ENCODE results near the gene PITPNC1. TPM values are rescaled to one million over a fixed set of nuclear protein-coding genes. Genes with fewer than 3 reads are reported as not detected.

PITPNC1 gene
- total and polyA plus RNA-seq, 4 donors = 8.0 to 21.1 (median 15.2) TPM

DNA sequence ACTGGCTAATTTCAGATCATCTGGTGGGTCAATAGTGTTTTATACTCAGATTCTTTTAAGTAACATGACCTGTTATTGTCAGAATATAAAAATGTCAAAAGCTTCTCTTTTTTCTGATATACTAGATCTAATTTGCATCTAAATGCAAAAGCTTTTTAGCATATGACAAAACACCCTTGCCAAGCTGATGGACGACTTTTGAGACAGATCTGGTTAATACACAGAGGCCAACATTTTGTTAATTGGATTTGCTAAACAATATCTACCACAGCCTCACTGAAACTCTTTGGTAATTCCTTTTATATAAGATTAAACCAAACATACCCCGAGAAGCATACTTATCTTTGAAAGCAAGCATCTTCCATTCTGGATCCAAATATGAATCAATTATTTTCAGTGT is 330.4 kb downstream of the PITPNC1 start:
- Histone ChIP-seq H3K9ac (ENCODE audit: insufficient read depth in 1 of 2, low read length in 2 of 2) (no peak overlapping the region), H3K9me3 (ENCODE audit: control insufficient read depth in 4 of 4, insufficient read depth in 3 of 4, low read length in 3 of 4) (no peaks in the 10 kb centered on the region), H3K4me3 (no peak overlapping the region), H3K27me3 (ENCODE audit: control insufficient read depth in 3 of 3, insufficient read depth in 3 of 3, low read length in 2 of 3) (no peaks in the 10 kb centered on the region), H3K36me3 (ENCODE audit: control insufficient read depth in 4 of 4, insufficient read depth in 4 of 4, low read length in 4 of 4) (no peaks in the 10 kb centered on the region), H3K27ac (ENCODE audit: low read depth in 1 of 2, low read length in 1 of 2) (no peak overlapping the region), H3K4me1 (ENCODE audit: control insufficient read depth in 5 of 5, insufficient read depth in 5 of 5, low read length in 5 of 5) (no peaks in the 10 kb centered on the region)
- TF ChIP-seq, protein P1, sequence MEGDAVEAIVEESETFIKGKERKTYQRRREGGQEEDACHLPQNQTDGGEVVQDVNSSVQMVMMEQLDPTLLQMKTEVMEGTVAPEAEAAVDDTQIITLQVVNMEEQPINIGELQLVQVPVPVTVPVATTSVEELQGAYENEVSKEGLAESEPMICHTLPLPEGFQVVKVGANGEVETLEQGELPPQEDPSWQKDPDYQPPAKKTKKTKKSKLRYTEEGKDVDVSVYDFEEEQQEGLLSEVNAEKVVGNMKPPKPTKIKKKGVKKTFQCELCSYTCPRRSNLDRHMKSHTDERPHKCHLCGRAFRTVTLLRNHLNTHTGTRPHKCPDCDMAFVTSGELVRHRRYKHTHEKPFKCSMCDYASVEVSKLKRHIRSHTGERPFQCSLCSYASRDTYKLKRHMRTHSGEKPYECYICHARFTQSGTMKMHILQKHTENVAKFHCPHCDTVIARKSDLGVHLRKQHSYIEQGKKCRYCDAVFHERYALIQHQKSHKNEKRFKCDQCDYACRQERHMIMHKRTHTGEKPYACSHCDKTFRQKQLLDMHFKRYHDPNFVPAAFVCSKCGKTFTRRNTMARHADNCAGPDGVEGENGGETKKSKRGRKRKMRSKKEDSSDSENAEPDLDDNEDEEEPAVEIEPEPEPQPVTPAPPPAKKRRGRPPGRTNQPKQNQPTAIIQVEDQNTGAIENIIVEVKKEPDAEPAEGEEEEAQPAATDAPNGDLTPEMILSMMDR (IDR thresholded peaks at IDR 0.05; ENCODE audit: control extremely low read depth, extremely low read depth) = no peak
- no peak for ATAC-seq (ENCODE audit: insufficient read depth, low FRiP score)
- WGBS, 2 donors = 83 to 86% methylated on average over 2 of the region's 2 CpGs
- no peak for DNase-seq

DNA sequence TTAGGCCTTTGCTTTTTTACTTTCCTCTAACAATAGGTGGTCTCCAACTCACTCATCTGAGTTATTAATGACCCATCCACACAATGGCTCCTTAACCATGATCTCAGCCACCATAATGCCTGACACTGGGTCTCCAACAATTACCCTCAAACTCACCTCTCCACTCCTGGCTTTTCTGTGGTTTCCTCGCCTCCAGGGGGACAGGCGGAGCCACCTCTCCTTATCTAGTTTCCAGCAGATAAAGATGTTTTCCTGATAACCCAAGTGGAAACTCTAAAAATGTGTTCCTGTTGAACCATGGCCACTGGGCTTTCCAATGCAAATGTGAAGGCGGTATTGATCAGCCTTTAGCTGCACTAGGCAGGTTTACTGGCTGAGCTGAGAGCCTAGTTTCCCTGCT is 331.3 kb downstream of the PITPNC1 start:
- H3K9me3 ChIP-seq (ENCODE audit: control insufficient read depth in 4 of 4, insufficient read depth in 3 of 4, low read length in 3 of 4) = no peaks in the 10 kb centered on the region
- no peaks in the 10 kb centered on the region for H3K36me3 ChIP-seq (ENCODE audit: control insufficient read depth in 4 of 4, insufficient read depth in 4 of 4, low read length in 4 of 4)
- WGBS, 2 donors = 89 to 91% methylated on average over 3 of the region's 3 CpGs
- H3K9ac ChIP-seq (ENCODE audit: insufficient read depth in 1 of 2, low read length in 2 of 2) = no peak overlapping the region
- H3K27ac ChIP-seq (ENCODE audit: low read depth in 1 of 2, low read length in 1 of 2) = no peak overlapping the region
- TF ChIP-seq, protein P1 (IDR thresholded peaks at IDR 0.05; ENCODE audit: control extremely low read depth, extremely low read depth) = no peak
- no peaks in the 10 kb centered on the region for H3K27me3 ChIP-seq (ENCODE audit: control insufficient read depth in 3 of 3, insufficient read depth in 3 of 3, low read length in 2 of 3)
- no peak overlapping the region for H3K4me3 ChIP-seq
- DNase-seq (no peak), ATAC-seq (ENCODE audit: insufficient read depth, low FRiP score) (no peak)
- H3K4me1 ChIP-seq (ENCODE audit: control insufficient read depth in 5 of 5, insufficient read depth in 5 of 5, low read length in 5 of 5) = no peaks in the 10 kb centered on the region

DNA sequence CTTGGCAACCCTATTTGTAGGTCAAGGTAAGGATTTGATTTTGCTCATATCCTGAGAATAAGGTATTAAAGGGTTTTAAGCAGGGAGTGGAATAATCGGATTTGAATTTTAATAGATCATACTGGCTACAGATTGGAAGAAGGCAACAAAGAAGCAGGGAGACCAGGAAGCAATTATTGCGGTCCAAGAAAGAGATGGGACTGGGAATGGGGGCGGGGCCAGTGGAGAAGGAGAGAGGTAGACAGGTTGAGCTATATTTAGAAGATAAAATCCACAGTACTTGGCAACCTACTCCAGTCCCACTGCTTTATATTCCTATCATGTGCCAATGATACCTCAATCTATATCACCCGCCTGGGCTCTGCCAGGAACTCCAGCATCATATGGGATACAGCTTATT is 334.8 kb downstream of the PITPNC1 start:
- H3K36me3 ChIP-seq (ENCODE audit: control insufficient read depth in 4 of 4, insufficient read depth in 4 of 4, low read length in 4 of 4) = no peaks in the 10 kb centered on the region
- ATAC-seq (ENCODE audit: insufficient read depth, low FRiP score) (no peak), DNase-seq (no peak)
- no peak overlapping the region for H3K9ac ChIP-seq (ENCODE audit: insufficient read depth in 1 of 2, low read length in 2 of 2)
- no peaks in the 10 kb centered on the region for H3K9me3 ChIP-seq (ENCODE audit: control insufficient read depth in 4 of 4, insufficient read depth in 3 of 4, low read length in 3 of 4)
- no peak overlapping the region for H3K27ac ChIP-seq (ENCODE audit: low read depth in 1 of 2, low read length in 1 of 2)
- H3K4me1 ChIP-seq (ENCODE audit: control insufficient read depth in 5 of 5, insufficient read depth in 5 of 5, low read length in 5 of 5) = no peaks in the 10 kb centered on the region
- H3K4me3 ChIP-seq = no peak overlapping the region
- no peaks in the 10 kb centered on the region for H3K27me3 ChIP-seq (ENCODE audit: control insufficient read depth in 3 of 3, insufficient read depth in 3 of 3, low read length in 2 of 3)
- 80 to 82% methylated on average over 4 of the region's 4 CpGs for WGBS, 2 donors
- TF ChIP-seq, protein P1 (IDR thresholded peaks at IDR 0.05; ENCODE audit: control extremely low read depth, extremely low read depth) = no peak

DNA sequence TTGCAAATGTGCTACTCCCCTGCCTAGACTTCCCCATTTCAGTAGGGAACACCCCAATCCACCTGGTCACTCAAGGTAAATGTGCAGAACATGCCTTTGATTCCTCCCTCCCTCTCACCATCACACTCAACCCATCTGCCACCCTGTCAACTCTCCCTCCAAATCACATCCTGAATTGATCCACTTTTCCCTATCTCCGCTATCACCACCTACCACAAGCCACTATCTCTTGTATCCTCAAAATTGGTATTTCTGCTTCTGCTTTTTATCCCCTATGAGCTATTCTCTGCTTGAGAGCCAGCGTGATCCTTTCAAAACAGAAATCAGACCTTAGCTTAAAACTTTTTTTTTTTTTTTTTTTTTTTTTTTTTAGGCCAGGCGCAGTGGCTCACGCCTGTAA is 335.3 kb downstream of the PITPNC1 start:
- Histone ChIP-seq H3K27me3 (ENCODE audit: control insufficient read depth in 3 of 3, insufficient read depth in 3 of 3, low read length in 2 of 3) (no peaks in the 10 kb centered on the region), H3K4me3 (no peak overlapping the region), H3K27ac (ENCODE audit: low read depth in 1 of 2, low read length in 1 of 2) (no peak overlapping the region), H3K9ac (ENCODE audit: insufficient read depth in 1 of 2, low read length in 2 of 2) (no peak overlapping the region), H3K4me1 (ENCODE audit: control insufficient read depth in 5 of 5, insufficient read depth in 5 of 5, low read length in 5 of 5) (peaks cover 0 to 3% (median 0%) of the 10 kb centered on the region in 5 donors), H3K9me3 (ENCODE audit: control insufficient read depth in 4 of 4, insufficient read depth in 3 of 4, low read length in 3 of 4) (no peaks in the 10 kb centered on the region), H3K36me3 (ENCODE audit: control insufficient read depth in 4 of 4, insufficient read depth in 4 of 4, low read length in 4 of 4) (no peaks in the 10 kb centered on the region)
- 85 to 94% methylated on average over 4 of the region's 4 CpGs for WGBS, 2 donors
- TF ChIP-seq, protein P1 (IDR thresholded peaks at IDR 0.05; ENCODE audit: control extremely low read depth, extremely low read depth) = no peak
- ATAC-seq (ENCODE audit: insufficient read depth, low FRiP score) (no peak), DNase-seq (no peak)

Data from lung (tissue), 12 donors.